IMR-90 (cell line): Measurements from ENCODE around the gene YBX2. TPM values are rescaled to one million over a fixed set of nuclear protein-coding genes. Genes with fewer than 3 reads are reported as not detected.

Experiments
- ATAC-seq: fragments of 200-7000 bp; cut with Tn5 transposase; 2 replicates; pipeline ENCODE4 v1.9.1; 2020; ENCODE audit warnings: low read depth, mild to moderate bottlenecking, moderate library complexity
- BruUV-seq: library from RNA; stranded (reverse); fragments of 400-500 nt; replicated peaks from 2 replicates; lab custom pipeline; 2021; lab: Mats Ljungman, UMichigan
- CTCF ChIA-PET: fragments of 300-600 bp; formaldehyde crosslinking; extraction: SDS; loops from one replicate; lab custom pipeline; 2021; ENCODE audit warnings: antibody characterized with exemption; lab: Yijun Ruan, JAX
- POLR2A ChIA-PET: fragments of 300-600 bp; sonication (Branson Sonifier 250); formaldehyde crosslinking; loops from one replicate; lab custom pipeline; 2022; ENCODE audit warnings: antibody characterized with exemption; ENCODE audit not compliant: unreplicated experiment; lab: Charles Lee
- DNase-seq: peaks from one replicate; pipeline ENCODE4 v3.0.0; 2013
- H2AFZ ChIP-seq: replicated peaks from 2 replicates; pipeline ENCODE3; 2013; ENCODE audit warnings: low read length, mild to moderate bottlenecking; ENCODE audit not compliant: poor library complexity
- H2AK5ac ChIP-seq: 2 replicates; pipeline ENCODE4 v1.6.1; 2013; ENCODE audit warnings: low read depth, low read length, inconsistent platforms
- H2AK9ac ChIP-seq: replicated peaks from 2 replicates; pipeline ENCODE3; 2013; ENCODE audit warnings: mild to moderate bottlenecking, low read depth, low read length, moderate library complexity; ENCODE audit not compliant: poor library complexity
- H2BK120ac ChIP-seq: 2 replicates; pipeline ENCODE4 v1.6.1; 2013; ENCODE audit warnings: low read depth, low read length, inconsistent platforms
- H2BK15ac ChIP-seq: 3 replicates; pipeline ENCODE4 v1.6.1; 2013; ENCODE audit warnings: low read depth, low read length, inconsistent platforms
- H2BK20ac ChIP-seq: 2 replicates; pipeline ENCODE4 v1.6.1; 2013; ENCODE audit warnings: low read depth, mild to moderate bottlenecking, inconsistent platforms, low read length, moderate library complexity
- H2BK5ac ChIP-seq: 2 replicates; pipeline ENCODE4 v1.6.1; 2013; ENCODE audit warnings: mild to moderate bottlenecking, low read depth, low read length, inconsistent platforms; ENCODE audit not compliant: poor library complexity, severe bottlenecking
- H3K14ac ChIP-seq: replicated peaks from 2 replicates; pipeline ENCODE4 v1.6.1; 2013; ENCODE audit warnings: low read depth, low read length, inconsistent platforms
- H3K18ac ChIP-seq: 2 replicates; pipeline ENCODE4 v1.6.1; 2013; ENCODE audit warnings: low read depth, low read length, control low read depth
- H3K23ac ChIP-seq: 2 replicates; pipeline ENCODE4 v1.6.1; 2013; ENCODE audit warnings: low read depth, low read length, inconsistent platforms
- H3K27ac ChIP-seq: 2 replicates; pipeline ENCODE4 v1.5.1; 2013; ENCODE audit warnings: mild to moderate bottlenecking, control low read depth, low read length; ENCODE audit not compliant: insufficient read depth
- H3K27me3 ChIP-seq: 2 replicates; pipeline ENCODE4 v1.6.1; 2013; ENCODE audit warnings: low read length; ENCODE audit not compliant: control insufficient read depth, insufficient read depth
- H3K36me3 ChIP-seq: 2 replicates; pipeline ENCODE4 v1.6.1; 2013; ENCODE audit warnings: low read length, mixed read lengths; ENCODE audit not compliant: control insufficient read depth, insufficient read depth
- H3K4ac ChIP-seq: 2 replicates; pipeline ENCODE4 v1.6.1; 2013; ENCODE audit warnings: low read depth, low read length, inconsistent platforms
- H3K4me1 ChIP-seq: 2 replicates; pipeline ENCODE4 v1.6.1; 2013; ENCODE audit warnings: low read length, mixed read lengths; ENCODE audit not compliant: control insufficient read depth, insufficient read depth
- H3K4me2 ChIP-seq: 2 replicates; pipeline ENCODE4 v1.6.1; 2013; ENCODE audit warnings: low read depth, mild to moderate bottlenecking, control low read depth, low read length, moderate library complexity
- H3K4me3 ChIP-seq: 2 replicates; pipeline ENCODE4 v1.5.1; 2013; ENCODE audit warnings: low read depth, mild to moderate bottlenecking, control low read depth, low read length, moderate library complexity; ENCODE audit not compliant: insufficient read depth
- H3K56ac ChIP-seq: 2 replicates; pipeline ENCODE4 v1.6.1; 2013; ENCODE audit warnings: low read length, inconsistent platforms; ENCODE audit not compliant: insufficient read depth; ENCODE audit errors: extremely low read depth
- H3K79me1 ChIP-seq, 2 experiments: 2 replicates each; pipeline ENCODE4 v1.6.1; 2013; ENCODE audit warnings: low read length in 2 of 2, inconsistent platforms in 1 of 2, low read depth in 1 of 2
- H3K9ac ChIP-seq: 2 replicates; pipeline ENCODE4 v1.6.1; 2013; ENCODE audit warnings: low read depth, low read length, control low read depth
- H3K9me1 ChIP-seq: 2 replicates; pipeline ENCODE4 v1.6.1; 2013; ENCODE audit warnings: low read length, inconsistent platforms; ENCODE audit not compliant: insufficient read depth
- H3K9me3 ChIP-seq: 2 replicates; pipeline ENCODE4 v1.6.1; 2013; ENCODE audit warnings: low read length; ENCODE audit not compliant: control insufficient read depth, insufficient read depth
- H4K20me1 ChIP-seq: 2 replicates; pipeline ENCODE4 v1.6.1; 2013; ENCODE audit warnings: low read length, inconsistent platforms; ENCODE audit not compliant: insufficient read depth
- H4K5ac ChIP-seq: 2 replicates; pipeline ENCODE4 v1.6.1; 2013; ENCODE audit warnings: mild to moderate bottlenecking, low read depth, low read length, control low read depth
- H4K8ac ChIP-seq, 2 experiments: 2 replicates each; pipeline ENCODE4 v1.6.1; 2013; ENCODE audit warnings: low read depth in 2 of 2, low read length in 2 of 2, control low read depth in 1 of 2, inconsistent platforms in 1 of 2
- H4K91ac ChIP-seq: 2 replicates; pipeline ENCODE4 v1.6.1; 2013; ENCODE audit warnings: low read depth, low read length, inconsistent platforms; ENCODE audit not compliant: insufficient read depth
- BHLHE40 ChIP-seq: fragments of 150-350 bp; IDR thresholded peaks from 2 replicates; pipeline ENCODE4 v1.6.1; 2016; ENCODE audit warnings: mild to moderate bottlenecking, low read depth, low read length
- CEBPB ChIP-seq: IDR thresholded peaks from 2 replicates; pipeline ENCODE4 v1.6.1; 2012; ENCODE audit warnings: low read depth, low read length, improper control_type of control experiment
- CHD1 ChIP-seq: IDR thresholded peaks from 2 replicates; pipeline ENCODE4 v1.6.1; 2012; ENCODE audit warnings: low read depth, low read length, improper control_type of control experiment
- FOS ChIP-seq: fragments of 150-350 bp; IDR thresholded peaks from 2 replicates; pipeline ENCODE4 v1.6.1; 2016; ENCODE audit warnings: low read depth, low read length
- MAFK ChIP-seq: IDR thresholded peaks from 2 replicates; pipeline ENCODE4 v1.6.1; 2012; ENCODE audit warnings: low read depth, low read length, improper control_type of control experiment
- MXI1 ChIP-seq: IDR thresholded peaks from 2 replicates; pipeline ENCODE4 v1.6.1; 2012; ENCODE audit warnings: low read depth, mild to moderate bottlenecking, low read length, moderate library complexity, borderline replicate concordance
- NFE2L2 ChIP-seq: fragments of 150-350 bp; IDR thresholded peaks from 2 replicates; pipeline ENCODE4 v1.6.1; 2016; ENCODE audit warnings: low read depth, mild to moderate bottlenecking, low read length
- POLR2A ChIP-seq: IDR thresholded peaks from 2 replicates; pipeline ENCODE4 v1.6.1; 2012; ENCODE audit warnings: mild to moderate bottlenecking, low read depth, low read length
- RAD21 ChIP-seq: IDR thresholded peaks from 2 replicates; pipeline ENCODE4 v1.6.1; 2012; ENCODE audit warnings: low read length, improper control_type of control experiment
- RCOR1 ChIP-seq: IDR thresholded peaks from 2 replicates; pipeline ENCODE4 v1.6.1; 2012; ENCODE audit warnings: mild to moderate bottlenecking, low read length, improper control_type of control experiment; ENCODE audit not compliant: insufficient replicate concordance
- RFX5 ChIP-seq: IDR thresholded peaks from 2 replicates; pipeline ENCODE4 v1.8.0; 2012; ENCODE audit warnings: low read depth, mild to moderate bottlenecking, low read length, moderate library complexity
- SMC3 ChIP-seq: fragments of 150-350 bp; IDR thresholded peaks from 2 replicates; pipeline ENCODE4 v1.6.1; 2016; ENCODE audit warnings: low read depth, mild to moderate bottlenecking, antibody characterized with exemption, low read length, moderate library complexity
- USF2 ChIP-seq: fragments of 150-350 bp; IDR thresholded peaks from 2 replicates; pipeline ENCODE4 v1.6.1; 2017; ENCODE audit warnings: mild to moderate bottlenecking, antibody characterized with exemption, low read length, low read depth
- WGBS, 2 experiments: methylation state at CpG; one replicate each; pipeline versions ENCODE4 v1.1.5 to v1.1.7; 2013; ENCODE audit warnings: missing lambda C conversion rate in 2 of 2; ENCODE audit not compliant: insufficient read length in 1 of 2; ENCODE audit errors: extremely low coverage in 2 of 2; 5-methylcytosine and 5-hydroxymethylcytosine counted together
- dilution Hi-C: fragments of 300-500 bp; cut with HindIII; formaldehyde crosslinking; loops from one replicate; pipeline ENCODE4 v1.14.3; 2018; ENCODE audit warnings: low sequenced_read_pairs; ENCODE audit not compliant: unreplicated experiment
- in situ Hi-C: fragments of 300-500 bp; cut with MboI; formaldehyde crosslinking; loops from 3 replicates; pipeline ENCODE4 v1.14.3; 2019; ENCODE audit warnings: low sequenced_read_pairs, inconsistent platforms, mixed read lengths
- intact Hi-C: fragments of 100-400 bp; cut with micrococcal nuclease; formaldehyde crosslinking; loops from 2 replicates; pipeline ENCODE4 v1.10.0; 2022
- polyA plus RNA-seq, 3 experiments: library from polyadenylated mRNA; depleted of rRNA; stranded (reverse); fragments of >200 nt; gene quantifications; 2 replicates each; pipeline ENCODE4 v1.2.3, GENCODE V29; 2012; ENCODE audit warnings: low replicate concordance in 1 of 3
- total RNA-seq: library from RNA; depleted of rRNA; stranded (reverse); fragments of >200 nt; gene quantifications from 2 replicates; pipeline ENCODE4 v1.2.3, GENCODE V29; 2012
- TF ChIP-seq, protein P1 (sequence below): conservative IDR thresholded peaks from 2 replicates; pipeline ENCODE4 v1.5.1; 2012; ENCODE audit warnings: mild to moderate bottlenecking, low read depth, low read length, improper control_type of control experiment
- TF ChIP-seq, protein P2 (sequence below): fragments of 150-350 bp; IDR thresholded peaks from 2 replicates; pipeline ENCODE4 v1.6.1; 2016; ENCODE audit warnings: low read depth, mild to moderate bottlenecking, low read length, moderate library complexity, borderline replicate concordance

The YBX2 gene
- total and polyA plus RNA-seq, 2 of the 4 experiments (the other 2 are of a cell fraction): 0.17 TPM; not detected in 1

DNA sequence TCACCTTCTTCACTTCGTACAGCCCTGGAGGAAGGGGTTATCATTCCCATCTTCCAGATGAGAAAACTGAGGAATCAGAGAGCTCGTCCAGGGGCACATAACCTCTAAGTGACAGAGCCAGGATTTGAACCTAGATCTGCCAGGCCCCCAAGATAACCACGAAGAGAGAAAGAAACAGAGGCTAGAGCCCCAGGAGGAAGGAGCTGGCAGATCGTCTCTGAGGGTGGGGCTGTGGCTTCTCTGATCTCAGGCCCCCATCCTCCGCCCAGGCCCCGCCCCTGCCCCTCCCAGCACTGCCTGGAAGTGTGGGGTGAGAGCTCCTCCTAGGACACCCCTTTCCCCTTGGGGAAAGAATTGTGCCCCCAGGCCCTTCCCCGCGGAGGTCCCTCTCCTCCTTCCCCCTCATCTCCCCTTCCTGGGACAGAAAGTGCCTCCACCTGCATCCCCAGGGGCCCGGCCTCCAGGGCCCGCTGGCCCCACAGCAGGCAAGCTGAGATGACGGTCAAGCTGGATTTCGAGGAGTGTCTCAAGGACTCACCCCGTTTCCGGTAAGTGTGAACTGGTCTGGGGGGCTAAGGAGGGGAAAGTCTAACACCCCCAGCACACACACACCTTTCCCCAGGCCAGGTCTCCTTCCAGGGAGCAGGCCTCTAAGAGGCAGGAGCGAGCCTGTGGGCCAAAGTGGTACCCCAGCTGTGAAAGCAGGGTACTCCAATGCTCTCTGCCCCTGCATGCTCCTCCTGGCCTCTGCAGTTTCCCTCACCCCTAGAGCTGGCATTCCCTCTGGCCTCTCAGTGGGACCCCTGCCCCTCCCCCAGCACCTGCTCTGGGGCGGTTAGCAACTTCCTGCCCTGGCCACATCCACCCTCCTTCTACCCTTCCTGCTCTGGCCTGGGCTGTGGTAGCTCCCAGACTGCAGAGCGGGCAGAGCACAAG, 42.1 kb upstream of the YBX2 start, which contains the start of gene ACAP1:
Gene ACAP1 (plus strand): TSS at position 290 of the 936 bp plus-strand sequence. CDS start 206 bp downstream, at position 496.
- H3K9me1 ChIP-seq: no peaks in the 10 kb centered on the region
- 67% methylated on average over 1 of the region's 17 CpGs; no CpG with 5 or more reads in 1 of the 2 experiments for WGBS, 2 experiments
- no peak within 1 kb of the TSS for H3K56ac ChIP-seq
- no peak within 1 kb of the TSS for H2BK120ac ChIP-seq
- H4K20me1 ChIP-seq: no peaks in the 10 kb centered on the region
- H2AK5ac ChIP-seq: no peak within 1 kb of the TSS
- intact Hi-C loops (no loop called here), in situ Hi-C loops (no loop called here), dilution Hi-C loops (no loop called here)
- no peak within 1 kb of the TSS for H3K4me2 ChIP-seq
- H2BK15ac ChIP-seq: no peak within 1 kb of the TSS
- H3K18ac ChIP-seq: no peak within 1 kb of the TSS
- POLR2A ChIA-PET: no interaction called here
- peak within 1 kb of the TSS; percentile 16 for H2AK9ac ChIP-seq
- no peak within 1 kb of the TSS for H3K4me3 ChIP-seq
- no peaks in the 10 kb centered on the region for H3K36me3 ChIP-seq
- H4K5ac ChIP-seq: no peak within 1 kb of the TSS
- CTCF ChIA-PET: no interaction called here
- no peak within 1 kb of the TSS for H4K91ac ChIP-seq
- H3K23ac ChIP-seq: no peak within 1 kb of the TSS
- H3K9ac ChIP-seq: no peak within 1 kb of the TSS
- no peak within 1 kb of the TSS for H2BK5ac ChIP-seq
- no peak within 1 kb of the TSS for H3K4ac ChIP-seq
- no peak within 1 kb of the TSS for H3K27ac ChIP-seq
- peak within 1 kb of the TSS; percentile 51 for H2AFZ ChIP-seq
- H3K4me1 ChIP-seq: no peaks in the 10 kb centered on the region
- DNase-seq (no peak), ATAC-seq (peak; percentile 17; the same call in 1 of the 2 replicates)
- no peaks in the 10 kb centered on the region for H3K79me1 ChIP-seq
- peaks cover 12% of the 10 kb centered on the region for H3K27me3 ChIP-seq
- no peak within 1 kb of the TSS for H2BK20ac ChIP-seq
- H3K14ac ChIP-seq: no peak within 1 kb of the TSS
- no TSS peak for BruUV-seq
- H4K8ac ChIP-seq: no peak within 1 kb of the TSS
- no peaks in the 10 kb centered on the region for H3K9me3 ChIP-seq
- TF ChIP-seq BHLHE40: no peak
- no peak for TF ChIP-seq SMC3
- TF ChIP-seq MXI1: no peak
- TF ChIP-seq, protein P1, sequence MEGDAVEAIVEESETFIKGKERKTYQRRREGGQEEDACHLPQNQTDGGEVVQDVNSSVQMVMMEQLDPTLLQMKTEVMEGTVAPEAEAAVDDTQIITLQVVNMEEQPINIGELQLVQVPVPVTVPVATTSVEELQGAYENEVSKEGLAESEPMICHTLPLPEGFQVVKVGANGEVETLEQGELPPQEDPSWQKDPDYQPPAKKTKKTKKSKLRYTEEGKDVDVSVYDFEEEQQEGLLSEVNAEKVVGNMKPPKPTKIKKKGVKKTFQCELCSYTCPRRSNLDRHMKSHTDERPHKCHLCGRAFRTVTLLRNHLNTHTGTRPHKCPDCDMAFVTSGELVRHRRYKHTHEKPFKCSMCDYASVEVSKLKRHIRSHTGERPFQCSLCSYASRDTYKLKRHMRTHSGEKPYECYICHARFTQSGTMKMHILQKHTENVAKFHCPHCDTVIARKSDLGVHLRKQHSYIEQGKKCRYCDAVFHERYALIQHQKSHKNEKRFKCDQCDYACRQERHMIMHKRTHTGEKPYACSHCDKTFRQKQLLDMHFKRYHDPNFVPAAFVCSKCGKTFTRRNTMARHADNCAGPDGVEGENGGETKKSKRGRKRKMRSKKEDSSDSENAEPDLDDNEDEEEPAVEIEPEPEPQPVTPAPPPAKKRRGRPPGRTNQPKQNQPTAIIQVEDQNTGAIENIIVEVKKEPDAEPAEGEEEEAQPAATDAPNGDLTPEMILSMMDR: no peak
- no peak for TF ChIP-seq POLR2A
- TF ChIP-seq USF2: no peak
- no peak for TF ChIP-seq RAD21
- TF ChIP-seq CHD1: no peak
- no peak for TF ChIP-seq FOS
- no peak for TF ChIP-seq CEBPB
- TF ChIP-seq, protein P2, sequence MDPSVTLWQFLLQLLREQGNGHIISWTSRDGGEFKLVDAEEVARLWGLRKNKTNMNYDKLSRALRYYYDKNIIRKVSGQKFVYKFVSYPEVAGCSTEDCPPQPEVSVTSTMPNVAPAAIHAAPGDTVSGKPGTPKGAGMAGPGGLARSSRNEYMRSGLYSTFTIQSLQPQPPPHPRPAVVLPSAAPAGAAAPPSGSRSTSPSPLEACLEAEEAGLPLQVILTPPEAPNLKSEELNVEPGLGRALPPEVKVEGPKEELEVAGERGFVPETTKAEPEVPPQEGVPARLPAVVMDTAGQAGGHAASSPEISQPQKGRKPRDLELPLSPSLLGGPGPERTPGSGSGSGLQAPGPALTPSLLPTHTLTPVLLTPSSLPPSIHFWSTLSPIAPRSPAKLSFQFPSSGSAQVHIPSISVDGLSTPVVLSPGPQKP: no peak
- no peak for TF ChIP-seq RFX5
- no peak for TF ChIP-seq RCOR1
- TF ChIP-seq MAFK: no peak
- no peak for TF ChIP-seq NFE2L2
